ENCODE results near the gene CCDC160. TPM values are rescaled to one million over a fixed set of nuclear protein-coding genes. Genes with fewer than 3 reads are reported as not detected.

CCDC160 gene
- total RNA-seq, 1 experiment from 2014 or later: 0.48 TPM

DNA sequence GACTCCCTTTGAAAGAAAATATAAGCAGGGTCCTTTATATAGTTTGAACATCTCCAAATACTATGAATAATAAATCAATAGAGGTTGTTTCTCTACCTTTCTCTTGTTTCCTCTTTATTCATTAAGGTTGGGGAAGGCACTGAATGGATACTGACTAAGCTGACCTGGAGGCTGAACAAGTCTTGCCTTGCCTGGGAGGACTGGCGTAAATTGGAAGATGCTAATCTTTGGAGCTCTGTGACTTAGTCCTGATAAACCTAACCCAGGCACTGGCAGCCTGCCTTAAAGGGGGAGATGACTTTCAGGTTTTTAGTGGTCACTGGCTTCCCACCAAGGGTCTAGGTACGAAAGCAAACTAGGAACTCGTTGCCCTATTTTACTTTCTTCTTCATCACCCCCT lies 10.5 kb downstream of the CCDC160 start:
- Histone ChIP-seq H3K9me2 (ENCODE audit: insufficient read depth) (no peaks in the 10 kb centered on the region), H4K20me1 (ENCODE audit: insufficient read depth) (no peaks in the 10 kb centered on the region), H3K4me2 (no peak overlapping the region), H3K4me3 (no peak overlapping the region), H3K27me3 (ENCODE audit: insufficient read depth, low read depth) (no peaks in the 10 kb centered on the region), H2AFZ (no peak overlapping the region), H3K9me3 (ENCODE audit: insufficient read depth, low read depth) (no peaks in the 10 kb centered on the region), H3K36me3 (ENCODE audit: low read depth) (no peaks in the 10 kb centered on the region), H3F3A (ENCODE audit: insufficient read depth, low read depth) (peaks cover 17% of the 10 kb centered on the region; the same call in 1 of the 2 replicates), H3K4me1 (replicated peaks; ENCODE audit: insufficient read depth) (peaks cover 33% of the 10 kb centered on the region), H3K27ac (no peak overlapping the region), H3K79me2 (ENCODE audit: low read depth) (no peaks in the 10 kb centered on the region)
- no TSS peak for BruUV-seq (replicated peaks)
- no peak for DNase-seq
- intact Hi-C loops (cut with micrococcal nuclease; ENCODE audit: unreplicated experiment): no loop called here
- TF ChIP-seq, protein P1, sequence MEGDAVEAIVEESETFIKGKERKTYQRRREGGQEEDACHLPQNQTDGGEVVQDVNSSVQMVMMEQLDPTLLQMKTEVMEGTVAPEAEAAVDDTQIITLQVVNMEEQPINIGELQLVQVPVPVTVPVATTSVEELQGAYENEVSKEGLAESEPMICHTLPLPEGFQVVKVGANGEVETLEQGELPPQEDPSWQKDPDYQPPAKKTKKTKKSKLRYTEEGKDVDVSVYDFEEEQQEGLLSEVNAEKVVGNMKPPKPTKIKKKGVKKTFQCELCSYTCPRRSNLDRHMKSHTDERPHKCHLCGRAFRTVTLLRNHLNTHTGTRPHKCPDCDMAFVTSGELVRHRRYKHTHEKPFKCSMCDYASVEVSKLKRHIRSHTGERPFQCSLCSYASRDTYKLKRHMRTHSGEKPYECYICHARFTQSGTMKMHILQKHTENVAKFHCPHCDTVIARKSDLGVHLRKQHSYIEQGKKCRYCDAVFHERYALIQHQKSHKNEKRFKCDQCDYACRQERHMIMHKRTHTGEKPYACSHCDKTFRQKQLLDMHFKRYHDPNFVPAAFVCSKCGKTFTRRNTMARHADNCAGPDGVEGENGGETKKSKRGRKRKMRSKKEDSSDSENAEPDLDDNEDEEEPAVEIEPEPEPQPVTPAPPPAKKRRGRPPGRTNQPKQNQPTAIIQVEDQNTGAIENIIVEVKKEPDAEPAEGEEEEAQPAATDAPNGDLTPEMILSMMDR (conservative IDR thresholded peaks at IDR 0.05): no peak
- no peak for TF ChIP-seq EZH2 (IDR thresholded peaks at IDR 0.05; ENCODE audit: low read depth)
- POLR2A ChIA-PET (ENCODE audit: unreplicated experiment): no interaction called here
- CTCF ChIA-PET: interaction anchor here (0.6 kb wide), 1 partner anchor 84 kb away, joined by 3 read pairs; no protein-coding TSS in a partner anchor

DNA sequence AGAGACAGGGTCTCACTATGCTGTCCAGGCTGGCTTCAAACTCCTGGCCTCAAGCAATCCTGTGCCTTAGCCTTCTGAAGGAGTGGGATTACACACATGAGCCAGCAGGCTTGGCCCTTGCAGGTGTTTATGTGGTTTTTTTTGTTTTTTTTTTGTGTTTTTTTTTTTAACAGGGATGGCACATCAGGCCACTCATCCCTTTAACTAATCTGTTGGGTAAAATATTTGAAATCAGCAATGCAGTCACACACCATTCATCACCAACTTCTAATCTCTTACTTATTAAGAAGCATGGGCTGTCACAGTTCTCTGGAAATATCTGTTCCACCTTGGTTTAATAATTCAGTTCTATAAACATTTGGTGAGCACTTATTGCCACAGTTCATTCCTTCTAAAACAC lies 12.3 kb downstream of the CCDC160 start:
- Histone ChIP-seq H3F3A (ENCODE audit: insufficient read depth, low read depth) (peaks cover 20% of the 10 kb centered on the region), H3K4me2 (no peak overlapping the region), H3K27me3 (ENCODE audit: insufficient read depth, low read depth) (no peaks in the 10 kb centered on the region), H3K79me2 (ENCODE audit: low read depth) (no peaks in the 10 kb centered on the region), H4K20me1 (ENCODE audit: insufficient read depth) (no peaks in the 10 kb centered on the region), H3K4me1 (replicated peaks; ENCODE audit: insufficient read depth) (peaks cover 34% of the 10 kb centered on the region), H3K36me3 (ENCODE audit: low read depth) (no peaks in the 10 kb centered on the region), H3K27ac (no peak overlapping the region), H2AFZ (no peak overlapping the region), H3K4me3 (no peak overlapping the region), H3K9me2 (ENCODE audit: insufficient read depth) (no peaks in the 10 kb centered on the region), H3K9me3 (ENCODE audit: insufficient read depth, low read depth) (no peaks in the 10 kb centered on the region)
- intact Hi-C loops (cut with micrococcal nuclease; ENCODE audit: unreplicated experiment): no loop called here
- no peak for DNase-seq
- ChIA-PET CTCF (no interaction called here), POLR2A (ENCODE audit: unreplicated experiment) (no interaction called here)
- TF ChIP-seq, protein P1 (conservative IDR thresholded peaks at IDR 0.05): no peak
- no TSS peak for BruUV-seq (replicated peaks)

DNA sequence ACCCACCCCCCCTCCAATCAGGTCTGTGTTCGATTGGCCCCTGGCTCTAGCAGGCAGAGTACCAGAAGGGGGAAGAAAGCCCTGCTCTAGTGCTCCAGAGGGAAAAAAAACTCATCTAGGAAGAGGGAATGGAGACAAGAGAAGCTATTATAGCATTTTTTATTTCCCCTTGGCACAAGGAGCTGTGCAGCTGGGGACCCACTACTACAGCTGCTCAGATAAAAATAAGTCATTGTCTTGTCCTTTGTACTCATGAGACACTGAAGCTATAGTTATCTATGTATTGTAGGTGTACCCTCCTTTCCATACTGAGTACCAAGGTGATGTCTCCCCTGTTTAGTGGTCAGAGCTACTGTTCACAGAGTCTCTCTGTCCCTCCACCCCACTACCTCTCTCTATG lies 14.3 kb downstream of the CCDC160 start:
- H3F3A ChIP-seq (ENCODE audit: insufficient read depth, low read depth): peaks cover 18% of the 10 kb centered on the region
- POLR2A ChIA-PET (ENCODE audit: unreplicated experiment): interaction anchor here (0.6 kb wide), 1 partner anchor 104 kb away, joined by 3 read pairs; no protein-coding TSS in a partner anchor
- H3K4me1 ChIP-seq (replicated peaks; ENCODE audit: insufficient read depth): peaks cover 33% of the 10 kb centered on the region
- H3K4me3 ChIP-seq: no peak overlapping the region
- CTCF ChIA-PET: no interaction called here
- H3K27ac ChIP-seq: no peak overlapping the region
- H3K9me2 ChIP-seq (ENCODE audit: insufficient read depth): no peaks in the 10 kb centered on the region
- no peak overlapping the region for H3K4me2 ChIP-seq
- H4K20me1 ChIP-seq (ENCODE audit: insufficient read depth): no peaks in the 10 kb centered on the region
- DNase-seq: no peak
- no peak for TF ChIP-seq EZH2 (IDR thresholded peaks at IDR 0.05; ENCODE audit: low read depth)
- TF ChIP-seq, protein P1 (conservative IDR thresholded peaks at IDR 0.05): no peak
- no peaks in the 10 kb centered on the region for H3K79me2 ChIP-seq (ENCODE audit: low read depth)
- no peak overlapping the region for H2AFZ ChIP-seq
- no peaks in the 10 kb centered on the region for H3K9me3 ChIP-seq (ENCODE audit: insufficient read depth, low read depth)
- no peaks in the 10 kb centered on the region for H3K27me3 ChIP-seq (ENCODE audit: insufficient read depth, low read depth)
- no TSS peak for BruUV-seq (replicated peaks)
- H3K36me3 ChIP-seq (ENCODE audit: low read depth): no peaks in the 10 kb centered on the region
- intact Hi-C loops (cut with micrococcal nuclease; ENCODE audit: unreplicated experiment): no loop called here
